Keratinocyte (primary cell): ENCODE data around the gene TBC1D14. TPM values are rescaled to one million over a fixed set of nuclear protein-coding genes. Genes with fewer than 3 reads are reported as not detected.

Source experiments
- DNase-seq: peaks from one replicate; pipeline ENCODE4 v3.0.0-alpha.2; 2011; ENCODE audit warnings: low read depth, missing footprints, low spot score
- FAIRE-seq: peaks from 2 replicates; lab custom pipeline; 2011; peaks lifted over from hg19 to GRCh38; lab: Jason Lieb, UNC
- H2AFZ ChIP-seq: 2 replicates; pipeline ENCODE4 v1.6.0; 2012; ENCODE audit warnings: low read length, control low read depth, inconsistent platforms; ENCODE audit not compliant: control insufficient read depth
- H3K27ac ChIP-seq: 2 replicates; pipeline ENCODE4 v1.5.1; 2011; ENCODE audit warnings: low read length; ENCODE audit not compliant: control insufficient read depth, insufficient read depth
- H3K27me3 ChIP-seq: 3 replicates; pipeline ENCODE4 v1.6.0; 2011; ENCODE audit warnings: low read length; ENCODE audit not compliant: control insufficient read depth, insufficient read depth; ENCODE audit errors: extremely low read depth
- H3K36me3 ChIP-seq, 2 experiments: 2 replicates in 1 of 2; 3 replicates in 1 of 2; pipeline ENCODE4 v1.5.1; 2011; ENCODE audit warnings: low read length in 2 of 2, mild to moderate bottlenecking in 1 of 2; ENCODE audit not compliant: control insufficient read depth in 2 of 2, insufficient read depth in 2 of 2; ENCODE audit errors: extremely low read depth in 1 of 2
- H3K4me1 ChIP-seq: 3 replicates; pipeline ENCODE4 v1.5.1; 2011; ENCODE audit warnings: low read length; ENCODE audit not compliant: control insufficient read depth, insufficient read depth; ENCODE audit errors: extremely low read depth
- H3K4me2 ChIP-seq: 3 replicates; pipeline ENCODE4 v1.6.0; 2011; ENCODE audit warnings: low read depth, low read length; ENCODE audit not compliant: control insufficient read depth, insufficient read depth; ENCODE audit errors: extremely low read depth
- H3K4me3 ChIP-seq, 3 experiments: fragments of 200-600 bp in 1 of 3; sonication (generic) in 1 of 3; 2 replicates in 2 of 3; 3 replicates in 1 of 3; pipeline ENCODE4 v1.5.1; 2011 to 2016; ENCODE audit warnings: low read length in 3 of 3, mild to moderate bottlenecking in 3 of 3, control low read depth in 2 of 3, inconsistent platforms in 1 of 3, low read depth in 1 of 3, mixed read lengths in 1 of 3, mixed run types in 1 of 3, moderate library complexity in 1 of 3; ENCODE audit not compliant: control insufficient read depth in 2 of 3, insufficient read depth in 2 of 3; ENCODE audit errors: extremely low read depth in 1 of 3
- H3K79me2 ChIP-seq: 2 replicates; pipeline ENCODE4 v1.6.0; 2012; ENCODE audit warnings: low read length; ENCODE audit not compliant: control insufficient read depth, insufficient read depth
- H3K9ac ChIP-seq: 3 replicates; pipeline ENCODE4 v1.6.0; 2011; ENCODE audit warnings: low read length; ENCODE audit not compliant: control insufficient read depth, insufficient read depth; ENCODE audit errors: extremely low read depth
- H3K9me1 ChIP-seq: 3 replicates; pipeline ENCODE4 v1.6.0; 2011; ENCODE audit warnings: low read length; ENCODE audit not compliant: control insufficient read depth, insufficient read depth; ENCODE audit errors: extremely low read depth
- H3K9me3 ChIP-seq: 2 replicates; pipeline ENCODE4 v1.5.1; 2012; ENCODE audit warnings: low read depth, low read length; ENCODE audit not compliant: control insufficient read depth
- H4K20me1 ChIP-seq: 3 replicates; pipeline ENCODE4 v1.6.0; 2011; ENCODE audit warnings: low read length; ENCODE audit not compliant: control insufficient read depth, insufficient read depth; ENCODE audit errors: extremely low read depth
- CTCF ChIP-seq, 3 experiments: IDR thresholded peaks in 1 of 3; conservative IDR thresholded peaks in 1 of 3; optimal IDR thresholded peaks in 1 of 3; 2 replicates in 2 of 3; 3 replicates in 1 of 3; pipeline versions ENCODE3 to v1.5.1; 2011; ENCODE audit warnings: low read length in 3 of 3, mild to moderate bottlenecking in 3 of 3, moderate library complexity in 2 of 3, control low read depth in 1 of 3, inconsistent platforms in 1 of 3; ENCODE audit not compliant: insufficient read depth in 2 of 3; ENCODE audit errors: extremely low read depth in 1 of 3
- EZH2 ChIP-seq: IDR thresholded peaks from one replicate; pipeline ENCODE4 v1.6.1; 2012; ENCODE audit warnings: inconsistent platforms, mild to moderate bottlenecking, low read length, moderate library complexity
- dilution Hi-C: fragments of 300-500 bp; cut with MboI; formaldehyde crosslinking; loops from one replicate; pipeline ENCODE4 v1.7.0; 2020; ENCODE audit warnings: low sequenced_read_pairs; ENCODE audit not compliant: extremely low pct_ligation_motif_present
- polyA plus RNA-seq, 5 experiments: library from polyadenylated mRNA; depleted of rRNA in 3 of 5; stranded (reverse) in 3 of 5; stranded (forward) in 1 of 5; unstranded in 1 of 5; fragments of >200 nt; gene quantifications; 1 replicate in 1 of 5; 2 replicates in 3 of 5; 3 replicates in 1 of 5; pipeline versions ENCODE4 v1.2.1 to v1.2.3, GENCODE V29; 2011 to 2012; ENCODE audit warnings: missing spikeins in 2 of 5, low read depth in 1 of 5, low replicate concordance in 1 of 5

Gene TBC1D14
- polyA plus RNA-seq, 1 donor (not counting 4 experiments of a cell fraction or from before 2014, with no cell fraction given): 55.1 TPM

- DNase-seq: no peak
- no peak overlapping the region for H2AFZ ChIP-seq
- TF ChIP-seq CTCF (optimal IDR thresholded peaks at IDR 0.05 in 1 of 3, IDR thresholded peaks at IDR 0.05 in 1 of 3, conservative IDR thresholded peaks at IDR 0.05 in 1 of 3; ENCODE audit: extremely low read depth in 1 of 3, insufficient read depth in 2 of 3, low read length in 3 of 3) (no peak), EZH2 (no peak)
Measured at GRCh38 chr4:7073526-7074390, 164.1 kb downstream of the TBC1D14 start.

GRCh38 chr4:7074426-7074825 lies 164.8 kb downstream of the TBC1D14 start:
- H3K9me1 ChIP-seq: no peaks in the 10 kb centered on the region
- H3K9ac ChIP-seq: no peak overlapping the region
- H3K4me2 ChIP-seq: no peak overlapping the region
- H3K9me3 ChIP-seq: no peaks in the 10 kb centered on the region
- no peaks in the 10 kb centered on the region for H3K27me3 ChIP-seq
- H4K20me1 ChIP-seq: no peaks in the 10 kb centered on the region
- H3K27ac ChIP-seq: no peak overlapping the region
- no peaks in the 10 kb centered on the region for H3K79me2 ChIP-seq
- H3K4me3 ChIP-seq: no peak overlapping the region
- TF ChIP-seq EZH2 (no peak), CTCF (optimal IDR thresholded peaks at IDR 0.05 in 1 of 3, IDR thresholded peaks at IDR 0.05 in 1 of 3, conservative IDR thresholded peaks at IDR 0.05 in 1 of 3; ENCODE audit: extremely low read depth in 1 of 3, insufficient read depth in 2 of 3, low read length in 3 of 3) (no peak)
- no peaks in the 10 kb centered on the region for H3K36me3 ChIP-seq
- no peak for DNase-seq
- no peak for FAIRE-seq
- dilution Hi-C loops: no loop called here
- no peak overlapping the region for H2AFZ ChIP-seq
- H3K4me1 ChIP-seq: no peaks in the 10 kb centered on the region

More at GRCh38 chr4:7073526-7074390, 164.1 kb downstream of the TBC1D14 start:
- Histone ChIP-seq H3K4me3 (no peak overlapping the region), H3K4me2 (no peak overlapping the region), H3K27ac (no peak overlapping the region), H4K20me1 (no peaks in the 10 kb centered on the region), H3K9me3 (no peaks in the 10 kb centered on the region), H3K36me3 (no peaks in the 10 kb centered on the region), H3K79me2 (no peaks in the 10 kb centered on the region), H3K9me1 (no peaks in the 10 kb centered on the region), H3K4me1 (peaks cover 4% of the 10 kb centered on the region), H3K9ac (no peak overlapping the region), H3K27me3 (no peaks in the 10 kb centered on the region)
- dilution Hi-C loops: no loop called here
- peak; percentile 41 for FAIRE-seq
